Peyer's patch (tissue), 4 donors: ENCODE results near the gene PTPRM. TPM values are rescaled to one million over a fixed set of nuclear protein-coding genes. Genes with fewer than 3 reads are reported as not detected.

Experiments
- DNase-seq, 3 donors: peaks; one replicate each; pipeline ENCODE4 v3.0.0-alpha.2; 2017 to 2019
- H3K27ac ChIP-seq, 4 donors: fragments of 200-600 bp; sonication (generic); one replicate each; pipeline ENCODE4 v1.5.1; 2016 to 2019
- H3K27me3 ChIP-seq, 2 donors: fragments of 200-600 bp; sonication (generic); one replicate each; pipeline ENCODE4 v1.5.1; 2019
- H3K36me3 ChIP-seq, 3 donors: fragments of 200-600 bp; sonication (generic); one replicate each; pipeline ENCODE4 v1.5.1; 2016 to 2019
- H3K4me1 ChIP-seq, 4 donors: fragments of 200-600 bp; sonication (generic); one replicate each; pipeline ENCODE4 v1.5.1; 2016 to 2019
- H3K4me3 ChIP-seq, 4 donors: fragments of 200-600 bp; sonication (generic); 1 replicate in 3 of 4; 2 replicates in 1 of 4; pipeline ENCODE4 v1.5.1; 2016 to 2019; ENCODE audit warnings: mild to moderate bottlenecking in 1 of 4
- H3K9me3 ChIP-seq, 4 donors: fragments of 200-600 bp; sonication (generic); one replicate each; pipeline ENCODE4 v1.5.1; 2016 to 2019; ENCODE audit warnings: mild to moderate bottlenecking in 1 of 4
- CTCF ChIP-seq, 6 experiments: fragments of 450-650 bp in 4 of 6; fragments of 200-600 bp in 2 of 6; sonication (generic) in 1 of 6; IDR thresholded peaks; one replicate each; pipeline ENCODE4 v1.5.1; 2017 to 2019; ENCODE audit warnings: antibody characterized with exemption in 6 of 6, mild to moderate bottlenecking in 3 of 6, moderate library complexity in 1 of 6
- POLR2A ChIP-seq, 2 donors: fragments of 450-650 bp; IDR thresholded peaks; one replicate each; pipeline ENCODE4 v1.5.1; 2017; ENCODE audit warnings: antibody characterized with exemption in 2 of 2, mild to moderate bottlenecking in 2 of 2, moderate library complexity in 2 of 2
- total RNA-seq, 4 donors: library from RNA; depleted of rRNA; stranded (reverse); fragments of >200 nt; gene quantifications; one replicate each; pipeline ENCODE4 v1.1.0, GENCODE V29; 2016

The PTPRM gene
- total RNA-seq, 4 donors from 2014 or later, result 39.6 to 211 (median 80.3) TPM

GRCh38 chr18:8045160-8045883 lies 478.2 kb downstream of the PTPRM start:
- Histone ChIP-seq H3K9me3 (no peaks in the 10 kb centered on the region), H3K4me3 (no peak overlapping the region), H3K36me3 (no peaks in the 10 kb centered on the region), H3K4me1 (no peaks in the 10 kb centered on the region), H3K27me3 (no peaks in the 10 kb centered on the region), H3K27ac (no peak overlapping the region)
- no peak for DNase-seq
- TF ChIP-seq POLR2A (IDR thresholded peaks at IDR 0.05) (no peak), CTCF (IDR thresholded peaks at IDR 0.05) (no peak)

GRCh38 chr18:8045884-8046281 lies 478.8 kb downstream of the PTPRM start:
- Histone ChIP-seq H3K27me3 (no peaks in the 10 kb centered on the region), H3K27ac (no peak overlapping the region), H3K4me3 (no peak overlapping the region), H3K9me3 (no peaks in the 10 kb centered on the region), H3K4me1 (no peaks in the 10 kb centered on the region), H3K36me3 (no peaks in the 10 kb centered on the region)
- DNase-seq, result no peak
- no peak for TF ChIP-seq POLR2A (IDR thresholded peaks at IDR 0.05)
- no peak for TF ChIP-seq CTCF (IDR thresholded peaks at IDR 0.05)

- no peaks in the 10 kb centered on the region for H3K9me3 ChIP-seq
- TF ChIP-seq CTCF (IDR thresholded peaks at IDR 0.05), result no peak
- no peaks in the 10 kb centered on the region for H3K27me3 ChIP-seq
- no peaks in the 10 kb centered on the region for H3K4me1 ChIP-seq
- H3K27ac ChIP-seq, result no peak overlapping the region
- no peak overlapping the region for H3K4me3 ChIP-seq
- no peaks in the 10 kb centered on the region for H3K36me3 ChIP-seq
- no peak for DNase-seq
Observed at GRCh38 chr18:8046441-8046840, 479.3 kb downstream of the PTPRM start.

GRCh38 chr18:8049147-8049546 lies 482.0 kb downstream of the PTPRM start:
- Histone ChIP-seq H3K36me3 (no peaks in the 10 kb centered on the region), H3K4me1 (no peaks in the 10 kb centered on the region), H3K27me3 (no peaks in the 10 kb centered on the region), H3K4me3 (no peak overlapping the region), H3K9me3 (no peaks in the 10 kb centered on the region), H3K27ac (no peak overlapping the region)
- no peak for DNase-seq
- TF ChIP-seq CTCF (IDR thresholded peaks at IDR 0.05) (no peak), POLR2A (IDR thresholded peaks at IDR 0.05) (no peak)

GRCh38 chr18:8050616-8051329 lies 483.7 kb downstream of the PTPRM start:
- no peaks in the 10 kb centered on the region for H3K4me1 ChIP-seq
- no peak for TF ChIP-seq POLR2A (IDR thresholded peaks at IDR 0.05)
- TF ChIP-seq CTCF (IDR thresholded peaks at IDR 0.05), result no peak
- no peaks in the 10 kb centered on the region for H3K27me3 ChIP-seq
- H3K9me3 ChIP-seq, result no peaks in the 10 kb centered on the region
- H3K27ac ChIP-seq, result no peak overlapping the region
- DNase-seq, result no peak
- H3K4me3 ChIP-seq, result no peak overlapping the region
- H3K36me3 ChIP-seq, result no peaks in the 10 kb centered on the region
